ENCODE measurements around the gene ZDHHC9. TPM values are rescaled to one million over a fixed set of nuclear protein-coding genes. Genes with fewer than 3 reads are reported as not detected.

ZDHHC9 gene
- total and polyA plus RNA-seq, 2 donors (not counting 1 experiment from before 2014, with no cell fraction given), result 1.3 to 6.1 TPM

DNA sequence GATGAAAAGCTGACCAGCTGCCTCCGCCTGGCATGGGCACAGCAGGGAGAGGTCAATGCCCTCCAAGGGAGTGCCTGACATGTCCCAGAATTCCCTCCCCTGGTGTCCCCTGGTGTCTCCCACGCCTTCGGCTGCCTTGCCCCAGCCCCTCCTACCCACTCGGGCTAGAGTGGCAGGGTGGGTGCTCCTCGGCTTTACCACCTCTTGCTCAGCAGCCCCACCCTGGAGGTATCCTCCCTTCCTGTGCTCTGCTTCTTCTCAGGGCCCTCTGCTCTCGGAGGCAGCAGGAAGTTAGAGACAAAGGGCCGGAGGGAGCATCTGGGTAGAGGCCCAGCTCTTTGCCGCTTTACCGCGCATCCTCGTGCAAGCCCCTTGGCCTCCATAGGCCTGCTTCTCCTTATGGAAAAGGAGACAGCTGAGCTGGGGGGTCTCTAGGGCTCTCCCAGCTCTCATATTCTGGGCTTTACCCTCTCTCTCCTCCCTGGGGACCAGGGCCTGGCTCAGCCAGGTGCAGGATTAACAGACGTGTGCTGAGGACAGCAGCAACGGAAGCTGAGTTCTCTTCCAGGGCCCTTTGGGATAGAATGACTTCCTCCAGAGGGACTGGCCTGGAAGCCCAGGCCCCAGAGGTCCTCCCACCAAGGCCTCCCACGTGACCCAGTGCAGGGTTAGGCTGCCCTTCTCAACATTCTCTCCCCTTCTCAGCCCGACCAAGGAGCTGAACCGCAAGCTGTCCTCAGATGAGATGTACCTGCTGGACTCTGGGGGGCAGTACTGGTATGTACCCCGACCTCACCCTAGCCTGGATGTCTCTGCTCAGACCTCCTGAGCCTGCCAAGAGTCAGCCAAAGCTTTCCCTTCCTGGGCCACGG lies 87.7 kb downstream of the ZDHHC9 start:
- Histone ChIP-seq H3K27ac (ENCODE audit: low read length in 2 of 2) (peak overlapping the region; percentile 8 to 47), H3K4me2 (replicated peaks; ENCODE audit: low read depth, low read length, poor library complexity, severe bottlenecking) (peak overlapping the region; percentile 59), H3K36me3 (replicated peaks in 1 of 2; ENCODE audit: control extremely low read depth in 1 of 2, control insufficient read depth in 1 of 2, extremely low read depth in 1 of 2, insufficient read depth in 2 of 2, low read length in 1 of 2) (no peaks in the 10 kb centered on the region), H2AFZ (ENCODE audit: insufficient read depth, low read depth, low read length, poor library complexity, severe bottlenecking) (peak overlapping the region; percentile 45), H3K9me3 (ENCODE audit: control extremely low read depth in 1 of 3, control insufficient read depth in 2 of 3, insufficient read depth in 1 of 3, low read length in 2 of 3) (no peaks in the 10 kb centered on the region), H3K27me3 (replicated peaks in 1 of 4; ENCODE audit: control extremely low read depth in 1 of 4, control insufficient read depth in 3 of 4, insufficient read depth in 4 of 4, low read length in 3 of 4) (no peaks in the 10 kb centered on the region), H3K4me3 (ENCODE audit: control extremely low read depth in 1 of 5, extremely low read depth in 1 of 5, insufficient read depth in 1 of 5, low read depth in 2 of 5, low read length in 4 of 5) (peak overlapping the region in 3 of 5 experiments; percentile 2 to 10 (median 8)), H4K20me1 (ENCODE audit: control insufficient read depth, insufficient read depth, low read length, poor library complexity, severe bottlenecking) (no peaks in the 10 kb centered on the region), H3K79me2 (ENCODE audit: control insufficient read depth, insufficient read depth, low read length) (no peaks in the 10 kb centered on the region), H3K9ac (ENCODE audit: low read length) (no peak overlapping the region), H3K4me1 (ENCODE audit: control insufficient read depth in 2 of 2, insufficient read depth in 2 of 2, low read length in 2 of 2) (peaks cover 47 to 63% of the 10 kb centered on the region in 2 donors)
- Mint-ChIP-seq H3K9me3 (ENCODE audit: insufficient read depth) (no peaks in the 10 kb centered on the region), H3K27me3 (no peaks in the 10 kb centered on the region), H3K4me3 (peak overlapping the region; percentile 63), H3K4me1 (peaks cover 57% of the 10 kb centered on the region), H3K27ac (peak overlapping the region; percentile 80)
- intact Hi-C loops (cut with micrococcal nuclease), result loop anchor here (1.0 kb wide), 1 partner anchor 67 kb away; no protein-coding TSS in a partner anchor
- TF ChIP-seq, protein P1, sequence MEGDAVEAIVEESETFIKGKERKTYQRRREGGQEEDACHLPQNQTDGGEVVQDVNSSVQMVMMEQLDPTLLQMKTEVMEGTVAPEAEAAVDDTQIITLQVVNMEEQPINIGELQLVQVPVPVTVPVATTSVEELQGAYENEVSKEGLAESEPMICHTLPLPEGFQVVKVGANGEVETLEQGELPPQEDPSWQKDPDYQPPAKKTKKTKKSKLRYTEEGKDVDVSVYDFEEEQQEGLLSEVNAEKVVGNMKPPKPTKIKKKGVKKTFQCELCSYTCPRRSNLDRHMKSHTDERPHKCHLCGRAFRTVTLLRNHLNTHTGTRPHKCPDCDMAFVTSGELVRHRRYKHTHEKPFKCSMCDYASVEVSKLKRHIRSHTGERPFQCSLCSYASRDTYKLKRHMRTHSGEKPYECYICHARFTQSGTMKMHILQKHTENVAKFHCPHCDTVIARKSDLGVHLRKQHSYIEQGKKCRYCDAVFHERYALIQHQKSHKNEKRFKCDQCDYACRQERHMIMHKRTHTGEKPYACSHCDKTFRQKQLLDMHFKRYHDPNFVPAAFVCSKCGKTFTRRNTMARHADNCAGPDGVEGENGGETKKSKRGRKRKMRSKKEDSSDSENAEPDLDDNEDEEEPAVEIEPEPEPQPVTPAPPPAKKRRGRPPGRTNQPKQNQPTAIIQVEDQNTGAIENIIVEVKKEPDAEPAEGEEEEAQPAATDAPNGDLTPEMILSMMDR (IDR thresholded peaks at IDR 0.05), result no peak
- TF ChIP-seq EZH2 (IDR thresholded peaks at IDR 0.05; ENCODE audit: borderline replicate concordance, insufficient read depth, low read depth, low read length, poor library complexity, severe bottlenecking), result no peak
- ChIA-PET POLR2A (interaction anchor here (0.8 to 3.9 kb wide), 7 partner anchors 13 to 40 kb away, joined by 3 to 31 read pairs (median 5); partner anchors contain the start of gene SASH3), CTCF (interaction anchor here (0.6 to 2.5 kb wide), 20 partner anchors 8 to 94 kb away, joined by 3 to 24 read pairs (median 5); partner anchors contain the start of genes SASH3 and XPNPEP2)
- ATAC-seq (ENCODE audit: low read depth) (peak; percentile 38), DNase-seq (peak; percentile 50)
- 39% methylated on average over 6 of the region's 18 CpGs for WGBS (ENCODE audit: insufficient coverage)
